Activated B cell treated with CpG ODN at 0.5 μM for 24 hours (primary cell): ENCODE measurements around the gene TRMT44. TPM values are rescaled to one million over a fixed set of nuclear protein-coding genes. Genes with fewer than 3 reads are reported as not detected.

Source experiments
- ATAC-seq: fragments of 200-7000 bp; cut with Tn5 transposase; one replicate; pipeline ENCODE4 v1.10.0; 2021; ENCODE audit warnings: low read depth, mild to moderate bottlenecking, moderate library complexity
- CTCF ChIA-PET: fragments of 350-600 bp; sonication (Branson Sonifier 250); formaldehyde crosslinking; loops from one replicate; lab custom pipeline; 2021; ENCODE audit warnings: antibody characterized with exemption; lab: Charles Lee
- POLR2A ChIA-PET: fragments of 350-600 bp; sonication (Branson Sonifier 250); formaldehyde crosslinking; loops from one replicate; lab custom pipeline; 2021; ENCODE audit warnings: antibody characterized with exemption; lab: Charles Lee
- DNase-seq: peaks from one replicate; pipeline ENCODE4 v3.0.0; 2022
- H3K27ac Mint-ChIP-seq: one replicate; pipeline ENCODE4 v1.8.0; 2020; ENCODE audit warnings: mixed read lengths
- H3K27me3 Mint-ChIP-seq: one replicate; pipeline ENCODE4 v1.8.0; 2021; ENCODE audit warnings: mixed read lengths
- H3K36me3 Mint-ChIP-seq: one replicate; pipeline ENCODE4 v1.8.0; 2021; ENCODE audit warnings: low read depth, mixed read lengths
- H3K4me1 Mint-ChIP-seq: one replicate; pipeline ENCODE4 v1.8.0; 2021; ENCODE audit warnings: mixed read lengths
- H3K4me3 Mint-ChIP-seq: one replicate; pipeline ENCODE4 v1.8.0; 2020; ENCODE audit warnings: mild to moderate bottlenecking, mixed read lengths
- H3K9me3 Mint-ChIP-seq: one replicate; pipeline ENCODE4 v1.8.0; 2020; ENCODE audit warnings: mixed read lengths
- intact Hi-C: fragments of 100-400 bp; cut with micrococcal nuclease; formaldehyde crosslinking; loops from one replicate; pipeline ENCODE4 v1.15.1; 2024
- total RNA-seq: library from RNA; stranded (reverse); gene quantifications from 2 replicates; pipeline ENCODE4 v1.2.3, GENCODE V29; 2022
- TF ChIP-seq, protein P1 (sequence below): fragments of 200-600 bp; IDR thresholded peaks from one replicate; pipeline ENCODE4 v1.8.0; 2022; ENCODE audit warnings: antibody characterized with exemption, mild to moderate bottlenecking

The TRMT44 gene
- total RNA-seq, 1 donor from 2014 or later, result 33.8 TPM

DNA sequence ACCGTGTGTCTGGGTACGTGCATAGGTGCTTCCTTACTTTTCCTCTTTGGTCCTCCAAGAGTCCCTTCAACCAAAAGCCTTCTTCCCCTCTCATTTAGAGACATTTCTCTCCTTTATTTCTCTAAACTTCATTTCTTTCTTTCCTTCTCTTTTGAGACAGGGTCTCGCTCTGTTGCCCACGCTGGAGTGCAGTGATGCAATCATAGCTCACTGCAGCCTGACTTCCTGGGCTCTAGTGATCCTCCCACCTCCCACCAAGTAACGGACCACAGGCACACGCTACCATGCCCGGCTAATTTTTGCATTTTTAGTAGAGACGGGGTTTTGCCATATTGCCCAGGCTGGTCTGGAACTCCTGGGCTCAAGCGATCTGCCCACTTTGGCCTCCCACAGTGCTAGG is 42.2 kb upstream of the TRMT44 start:
- H3K27ac Mint-ChIP-seq, result no peak overlapping the region
- no peaks in the 10 kb centered on the region for H3K9me3 Mint-ChIP-seq
- intact Hi-C loops, result no loop called here
- ChIA-PET CTCF (no interaction called here), POLR2A (no interaction called here)
- peaks cover 60% of the 10 kb centered on the region for H3K36me3 Mint-ChIP-seq
- H3K4me1 Mint-ChIP-seq, result peaks cover 5% of the 10 kb centered on the region
- no peak for DNase-seq
- H3K27me3 Mint-ChIP-seq, result no peaks in the 10 kb centered on the region
- ATAC-seq, result no peak
- TF ChIP-seq, protein P1, sequence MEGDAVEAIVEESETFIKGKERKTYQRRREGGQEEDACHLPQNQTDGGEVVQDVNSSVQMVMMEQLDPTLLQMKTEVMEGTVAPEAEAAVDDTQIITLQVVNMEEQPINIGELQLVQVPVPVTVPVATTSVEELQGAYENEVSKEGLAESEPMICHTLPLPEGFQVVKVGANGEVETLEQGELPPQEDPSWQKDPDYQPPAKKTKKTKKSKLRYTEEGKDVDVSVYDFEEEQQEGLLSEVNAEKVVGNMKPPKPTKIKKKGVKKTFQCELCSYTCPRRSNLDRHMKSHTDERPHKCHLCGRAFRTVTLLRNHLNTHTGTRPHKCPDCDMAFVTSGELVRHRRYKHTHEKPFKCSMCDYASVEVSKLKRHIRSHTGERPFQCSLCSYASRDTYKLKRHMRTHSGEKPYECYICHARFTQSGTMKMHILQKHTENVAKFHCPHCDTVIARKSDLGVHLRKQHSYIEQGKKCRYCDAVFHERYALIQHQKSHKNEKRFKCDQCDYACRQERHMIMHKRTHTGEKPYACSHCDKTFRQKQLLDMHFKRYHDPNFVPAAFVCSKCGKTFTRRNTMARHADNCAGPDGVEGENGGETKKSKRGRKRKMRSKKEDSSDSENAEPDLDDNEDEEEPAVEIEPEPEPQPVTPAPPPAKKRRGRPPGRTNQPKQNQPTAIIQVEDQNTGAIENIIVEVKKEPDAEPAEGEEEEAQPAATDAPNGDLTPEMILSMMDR, result no peak
- no peak overlapping the region for H3K4me3 Mint-ChIP-seq

DNA sequence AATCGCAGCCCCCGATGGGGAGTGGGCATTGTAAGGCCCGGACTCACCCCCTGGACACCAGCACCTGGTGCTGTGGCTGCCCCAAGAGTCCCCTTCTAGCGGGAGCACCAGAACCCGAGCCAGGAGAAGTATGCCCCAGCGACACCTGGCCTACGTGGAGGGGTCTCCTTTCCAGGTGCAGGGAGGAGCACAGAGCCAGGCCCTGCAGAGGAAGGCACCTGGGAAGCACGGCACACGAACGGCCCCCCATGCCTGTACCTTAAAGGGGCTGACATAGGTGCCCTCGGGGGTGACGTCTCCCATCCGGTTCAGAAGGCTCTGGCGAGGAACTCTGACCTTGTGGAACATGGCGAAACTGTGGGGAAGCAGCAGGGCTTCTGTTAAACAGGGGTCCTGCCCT is 41.3 kb upstream of the TRMT44 start:
- intact Hi-C loops, result no loop called here
- no peak overlapping the region for H3K27ac Mint-ChIP-seq
- no peaks in the 10 kb centered on the region for H3K27me3 Mint-ChIP-seq
- CTCF ChIA-PET, result no interaction called here
- no peaks in the 10 kb centered on the region for H3K9me3 Mint-ChIP-seq
- no peak for ATAC-seq
- no peak for DNase-seq
- peaks cover 58% of the 10 kb centered on the region for H3K36me3 Mint-ChIP-seq
- H3K4me1 Mint-ChIP-seq, result peaks cover 5% of the 10 kb centered on the region
- POLR2A ChIA-PET, result no interaction called here
- TF ChIP-seq, protein P1, result no peak
- H3K4me3 Mint-ChIP-seq, result no peak overlapping the region

DNA sequence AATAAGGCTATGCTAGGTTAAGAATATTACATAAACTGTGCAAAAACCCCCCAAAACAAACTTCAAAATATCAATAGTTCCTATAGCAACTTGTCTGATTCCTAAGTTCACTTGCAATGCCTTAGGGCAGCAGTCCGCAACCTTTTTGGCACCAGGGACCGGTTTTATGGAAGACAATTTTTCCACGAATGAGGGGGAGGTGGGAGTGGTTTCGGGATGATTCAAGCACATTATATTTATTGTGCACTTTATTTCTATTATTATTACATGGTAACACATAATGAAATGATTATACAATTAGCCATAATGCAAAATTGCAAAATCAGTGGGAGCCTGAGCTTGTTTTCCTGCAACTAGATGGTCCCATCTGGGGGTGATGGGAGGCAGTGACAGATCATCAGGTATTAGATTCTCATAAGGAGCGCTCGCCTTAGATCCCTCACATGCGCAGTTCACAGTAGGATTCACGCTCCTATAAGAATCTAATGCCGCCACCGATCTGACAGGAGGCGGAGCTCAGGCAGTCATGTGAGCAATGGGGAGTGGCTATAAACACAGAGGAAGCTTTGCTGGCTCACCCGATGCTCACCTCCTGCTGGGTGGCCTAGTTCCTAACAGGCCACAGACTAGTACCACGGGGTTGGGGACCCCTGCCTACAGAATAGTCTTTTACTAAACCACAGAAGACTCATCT is 39.8 kb upstream of the TRMT44 start:
- H3K4me3 Mint-ChIP-seq, result no peak overlapping the region

DNA sequence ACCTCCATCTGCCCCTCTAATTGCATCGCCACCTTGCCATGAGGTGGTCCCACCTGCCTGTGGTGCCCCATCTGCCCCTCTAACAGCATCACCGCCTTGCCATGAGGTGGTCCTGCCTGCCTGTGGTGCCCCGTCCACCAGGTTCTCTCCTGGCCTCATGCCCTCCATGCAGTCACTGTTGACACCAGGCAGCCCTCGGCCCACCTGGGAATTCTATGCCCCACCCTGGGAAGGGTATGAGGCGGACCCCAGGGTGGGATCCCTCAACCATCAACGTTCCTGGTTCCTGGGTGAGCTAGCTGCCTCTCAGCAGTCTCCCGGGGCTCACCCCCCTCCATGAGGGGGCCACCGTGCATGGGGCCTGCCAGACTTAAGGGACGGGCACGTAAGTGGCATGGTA is 38.9 kb upstream of the TRMT44 start:
- Mint-ChIP-seq H3K4me3 (no peak overlapping the region), H3K36me3 (peaks cover 62% of the 10 kb centered on the region), H3K27me3 (no peaks in the 10 kb centered on the region), H3K27ac (no peak overlapping the region), H3K4me1 (peaks cover 5% of the 10 kb centered on the region), H3K9me3 (no peaks in the 10 kb centered on the region)
- DNase-seq (no peak), ATAC-seq (no peak)
- intact Hi-C loops, result loop anchor here (2.0 kb wide), 1 partner anchor 597 kb away; no protein-coding TSS in a partner anchor
- POLR2A ChIA-PET, result no interaction called here
- CTCF ChIA-PET, result interaction anchor here (1.8 to 2.7 kb wide), 3 partner anchors 159 to 599 kb away, joined by 6 to 17 read pairs (median 14); no protein-coding TSS in a partner anchor
- TF ChIP-seq, protein P1, result no peak

More for the DNA sequence above, 39.8 kb upstream of the TRMT44 start:
- TF ChIP-seq, protein P1, result no peak
- Mint-ChIP-seq H3K4me1 (peaks cover 5% of the 10 kb centered on the region), H3K9me3 (no peaks in the 10 kb centered on the region), H3K27me3 (no peaks in the 10 kb centered on the region), H3K36me3 (peaks cover 65% of the 10 kb centered on the region), H3K27ac (no peak overlapping the region)
- no peak for DNase-seq
- intact Hi-C loops, result no loop called here
- POLR2A ChIA-PET, result no interaction called here
- no peak for ATAC-seq
- CTCF ChIA-PET, result interaction anchor here (1.2 kb wide), 1 partner anchor 224 kb away, joined by 4 read pairs; no protein-coding TSS in a partner anchor

DNA sequence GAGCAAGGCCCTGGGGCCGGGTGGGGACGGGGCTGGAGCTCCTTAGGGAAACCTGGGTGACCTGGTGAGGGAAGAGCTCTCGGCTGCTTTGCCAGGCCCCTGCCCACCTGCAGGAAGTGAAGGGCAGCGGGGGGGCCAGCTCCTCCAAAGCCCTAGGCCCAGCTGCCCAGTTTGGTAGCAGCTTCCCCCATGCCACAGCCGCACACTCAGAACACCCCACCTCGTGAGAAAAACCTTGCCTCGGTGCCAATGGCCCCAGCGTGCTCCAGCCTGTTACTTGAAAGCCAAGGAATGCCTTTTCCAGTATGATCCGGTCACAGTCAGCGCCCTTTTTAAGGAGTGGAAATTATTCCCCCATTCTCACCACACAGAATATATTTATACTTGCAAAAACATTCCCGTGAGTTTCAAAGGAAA is 38.4 kb upstream of the TRMT44 start:
- Mint-ChIP-seq H3K27me3 (no peaks in the 10 kb centered on the region), H3K4me3 (no peak overlapping the region), H3K4me1 (peaks cover 5% of the 10 kb centered on the region), H3K9me3 (no peaks in the 10 kb centered on the region), H3K36me3 (peaks cover 58% of the 10 kb centered on the region), H3K27ac (no peak overlapping the region)
- ChIA-PET POLR2A (no interaction called here), CTCF (interaction anchor here (1.3 to 2.7 kb wide), 4 partner anchors 160 to 600 kb away, joined by 5 to 17 read pairs (median 10); no protein-coding TSS in a partner anchor)
- intact Hi-C loops, result loop anchor here (2.0 kb wide), 1 partner anchor 597 kb away; no protein-coding TSS in a partner anchor
- no peak for ATAC-seq
- DNase-seq, result no peak
- TF ChIP-seq, protein P1, result no peak
